Measurements from ENCODE around the gene PTPRH. TPM values are rescaled to one million over a fixed set of nuclear protein-coding genes. Genes with fewer than 3 reads are reported as not detected.
"Not testable (repeated sequence)": the region's sequence is repeated elsewhere in the genome, so short reads cannot be mapped to it uniquely, and the experiment has no call there.

Gene PTPRH
- total RNA-seq, 1 donor from 2014 or later, result 1.1 TPM

- no peaks in the 10 kb centered on the region for H3K36me3 ChIP-seq
Measured at GRCh38 chr19:55174425-55175116, 34.7 kb downstream of the PTPRH start.

GRCh38 chr19:55173714-55174409, 35.4 kb downstream of the PTPRH start:
- peak; percentile 63 for DNase-seq
- peak overlapping the region; percentile 36 for H3K27ac ChIP-seq (replicated peaks)
- H3K27me3 ChIP-seq (ENCODE audit: low read depth), result peaks cover 99% of the 10 kb centered on the region
- peak overlapping the region; percentile 60 for H3K4me3 ChIP-seq
- H3K36me3 ChIP-seq, result no peaks in the 10 kb centered on the region
- intact Hi-C loops (cut with micrococcal nuclease), result no loop called here
- TF ChIP-seq, protein P1, sequence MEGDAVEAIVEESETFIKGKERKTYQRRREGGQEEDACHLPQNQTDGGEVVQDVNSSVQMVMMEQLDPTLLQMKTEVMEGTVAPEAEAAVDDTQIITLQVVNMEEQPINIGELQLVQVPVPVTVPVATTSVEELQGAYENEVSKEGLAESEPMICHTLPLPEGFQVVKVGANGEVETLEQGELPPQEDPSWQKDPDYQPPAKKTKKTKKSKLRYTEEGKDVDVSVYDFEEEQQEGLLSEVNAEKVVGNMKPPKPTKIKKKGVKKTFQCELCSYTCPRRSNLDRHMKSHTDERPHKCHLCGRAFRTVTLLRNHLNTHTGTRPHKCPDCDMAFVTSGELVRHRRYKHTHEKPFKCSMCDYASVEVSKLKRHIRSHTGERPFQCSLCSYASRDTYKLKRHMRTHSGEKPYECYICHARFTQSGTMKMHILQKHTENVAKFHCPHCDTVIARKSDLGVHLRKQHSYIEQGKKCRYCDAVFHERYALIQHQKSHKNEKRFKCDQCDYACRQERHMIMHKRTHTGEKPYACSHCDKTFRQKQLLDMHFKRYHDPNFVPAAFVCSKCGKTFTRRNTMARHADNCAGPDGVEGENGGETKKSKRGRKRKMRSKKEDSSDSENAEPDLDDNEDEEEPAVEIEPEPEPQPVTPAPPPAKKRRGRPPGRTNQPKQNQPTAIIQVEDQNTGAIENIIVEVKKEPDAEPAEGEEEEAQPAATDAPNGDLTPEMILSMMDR (IDR thresholded peaks at IDR 0.05; ENCODE audit: borderline replicate concordance), result no peak
- peaks cover 15% of the 10 kb centered on the region for H3K4me1 ChIP-seq
- no peaks in the 10 kb centered on the region for H3K9me3 ChIP-seq (replicated peaks)

More at GRCh38 chr19:55174425-55175116, 34.7 kb downstream of the PTPRH start:
- intact Hi-C loops (cut with micrococcal nuclease), result no loop called here
- Histone ChIP-seq H3K9me3 (replicated peaks) (no peaks in the 10 kb centered on the region), H3K4me3 (peak overlapping the region; percentile 60), H3K4me1 (peaks cover 22% of the 10 kb centered on the region), H3K27ac (replicated peaks) (no peak overlapping the region), H3K27me3 (ENCODE audit: low read depth) (peaks cover 99% of the 10 kb centered on the region)
- DNase-seq, result no peak
- TF ChIP-seq, protein P1 (IDR thresholded peaks at IDR 0.05; ENCODE audit: borderline replicate concordance), result no peak

DNA sequence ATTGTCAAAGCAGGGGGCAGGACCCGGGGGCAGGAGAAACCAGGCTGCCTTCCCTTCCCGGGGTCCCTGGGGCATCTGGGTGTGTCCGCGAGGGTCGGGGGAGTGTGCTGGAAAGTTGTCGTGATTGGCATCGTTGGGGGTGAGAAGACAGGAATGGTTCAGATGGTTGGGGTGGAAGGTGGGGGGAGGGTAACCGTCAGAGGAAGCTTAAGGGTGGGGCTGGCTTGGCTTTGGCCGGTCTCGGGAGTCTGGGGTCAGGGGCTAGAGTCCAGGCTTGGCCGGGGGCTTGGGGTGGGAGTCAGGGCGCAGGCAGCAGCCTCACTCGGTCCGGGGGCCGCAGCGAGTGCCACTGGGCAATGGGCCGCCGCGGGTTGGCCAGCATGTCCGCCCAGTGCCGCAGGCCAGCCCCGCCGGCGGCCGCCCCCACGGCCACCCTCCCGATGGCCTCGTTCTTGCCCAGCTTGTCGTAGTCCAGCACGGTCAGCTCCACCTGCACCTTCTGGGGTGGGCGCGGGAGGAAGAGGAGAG, 36.1 kb downstream of the PTPRH start:
- H3K9me3 ChIP-seq (replicated peaks), result no peaks in the 10 kb centered on the region
- peaks cover 99% of the 10 kb centered on the region for H3K27me3 ChIP-seq (ENCODE audit: low read depth)
- peaks cover 12% of the 10 kb centered on the region for H3K4me1 ChIP-seq
- no peaks in the 10 kb centered on the region for H3K36me3 ChIP-seq
- H3K27ac ChIP-seq (replicated peaks), result peak overlapping the region; percentile 36
- intact Hi-C loops (cut with micrococcal nuclease), result no loop called here
- DNase-seq, result no peak
- peak overlapping the region; percentile 60 for H3K4me3 ChIP-seq
- TF ChIP-seq, protein P1 (IDR thresholded peaks at IDR 0.05; ENCODE audit: borderline replicate concordance), result no peak

GRCh38 chr19:55172741-55173140, 36.6 kb downstream of the PTPRH start:
- Histone ChIP-seq H3K9me3 (replicated peaks) (no peaks in the 10 kb centered on the region), H3K4me3 (peak overlapping the region; percentile 60), H3K4me1 (peaks cover 12% of the 10 kb centered on the region), H3K27me3 (ENCODE audit: low read depth) (peaks cover 99% of the 10 kb centered on the region), H3K27ac (replicated peaks) (no peak overlapping the region), H3K36me3 (no peaks in the 10 kb centered on the region)
- TF ChIP-seq, protein P1 (IDR thresholded peaks at IDR 0.05; ENCODE audit: borderline replicate concordance), result no peak
- intact Hi-C loops (cut with micrococcal nuclease), result no loop called here
- no peak for DNase-seq

- H3K9me3 ChIP-seq (replicated peaks); intact Hi-C loops (cut with micrococcal nuclease); H3K4me3 ChIP-seq; DNase-seq; H3K27ac ChIP-seq (replicated peaks); H3K36me3 ChIP-seq: not testable (repeated sequence)
- Histone ChIP-seq H3K27me3 (ENCODE audit: low read depth) (peaks cover 99% of the 10 kb centered on the region), H3K4me1 (peaks cover 15% of the 10 kb centered on the region)
Measured at GRCh38 chr19:55172318-55172717, 37.0 kb downstream of the PTPRH start.

- peaks cover 23% of the 10 kb centered on the region for H3K4me1 ChIP-seq
- DNase-seq, result no peak
- no peaks in the 10 kb centered on the region for H3K9me3 ChIP-seq (replicated peaks)
- H3K27ac ChIP-seq (replicated peaks), result no peak overlapping the region
- no peaks in the 10 kb centered on the region for H3K36me3 ChIP-seq
- TF ChIP-seq, protein P1 (IDR thresholded peaks at IDR 0.05; ENCODE audit: borderline replicate concordance), result no peak
- H3K4me3 ChIP-seq, result no peak overlapping the region
- peaks cover 99% of the 10 kb centered on the region for H3K27me3 ChIP-seq (ENCODE audit: low read depth)
- intact Hi-C loops (cut with micrococcal nuclease), result no loop called here
Measured at GRCh38 chr19:55171440-55171839, 37.9 kb downstream of the PTPRH start.

All from left ventricle myocardium inferior (tissue), 1 donor.